NT2/D1 (cell line): ENCODE results near the gene DCAF8L2.

Experiments used
- SUZ12 ChIP-seq: IDR thresholded peaks from 2 replicates; pipeline ENCODE4 v1.6.1; 2011; ENCODE audit not compliant: insufficient read length, insufficient read depth; ENCODE audit errors: extremely low read depth
- YY1 ChIP-seq: IDR thresholded peaks from 2 replicates; pipeline ENCODE4 v1.6.1; 2011; ENCODE audit not compliant: insufficient read length, insufficient read depth

DNA sequence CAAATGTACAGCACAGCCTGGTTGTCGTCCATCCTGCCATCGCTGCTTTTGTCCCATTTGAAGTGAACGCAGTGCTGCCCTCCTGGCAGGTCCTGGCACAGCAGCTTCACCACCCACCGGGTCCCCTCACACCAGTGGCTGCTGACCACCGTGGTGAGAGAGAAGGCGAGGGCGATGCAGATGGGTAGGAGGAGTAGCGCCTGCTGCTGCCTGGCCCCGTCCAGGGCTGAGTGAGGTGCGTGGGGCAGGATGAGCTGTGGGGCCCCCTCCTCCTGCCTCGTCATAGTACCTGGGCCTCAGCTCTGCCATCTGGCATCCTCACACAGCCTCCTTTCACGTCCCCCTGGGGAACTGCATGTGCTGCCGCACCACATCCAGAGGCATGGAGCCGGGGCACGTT, 1.8 kb downstream of the DCAF8L2 start:
- no peak for TF ChIP-seq YY1
- TF ChIP-seq SUZ12, result no peak
